NCI-H146 treated with DMSO at 0.1 percent for 48 hours (cell line): ENCODE results near the gene TMEM123.

ENCODE experiments used
- DNase-seq: peaks from one replicate; lab custom pipeline; 2025; ENCODE audit not compliant: unreplicated experiment; lab: John Stamatoyannopoulos, UW

Gene TMEM123

GRCh38 chr11:102472127-102472526 is 19.6 kb upstream of the TMEM123 start:
- no peak for DNase-seq

- no peak for DNase-seq
Measured at GRCh38 chr11:102471474-102471873, 18.9 kb upstream of the TMEM123 start.

GRCh38 chr11:102470251-102470650 is 17.7 kb upstream of the TMEM123 start:
- no peak for DNase-seq

GRCh38 chr11:102469196-102469821 is 16.7 kb upstream of the TMEM123 start:
- no peak for DNase-seq

- DNase-seq = no peak
Measured at GRCh38 chr11:102468616-102469195, 16.1 kb upstream of the TMEM123 start.

GRCh38 chr11:102467853-102468580 is 15.5 kb upstream of the TMEM123 start:
- DNase-seq = no peak

GRCh38 chr11:102467080-102467708 is 14.6 kb upstream of the TMEM123 start:
- DNase-seq = no peak

GRCh38 chr11:102465696-102466095 is 13.1 kb upstream of the TMEM123 start:
- no peak for DNase-seq

GRCh38 chr11:102464859-102465500 is 12.4 kb upstream of the TMEM123 start:
- DNase-seq = no peak

GRCh38 chr11:102464037-102464436 is 11.5 kb upstream of the TMEM123 start:
- DNase-seq = no peak

GRCh38 chr11:102462610-102463009 is 10.0 kb upstream of the TMEM123 start:
- no peak for DNase-seq

- no peak for DNase-seq
Measured at GRCh38 chr11:102459393-102459792, 6.8 kb upstream of the TMEM123 start.

GRCh38 chr11:102458548-102458947 is 6.0 kb upstream of the TMEM123 start:
- DNase-seq = no peak

GRCh38 chr11:102457865-102458264 is 5.3 kb upstream of the TMEM123 start:
- no peak for DNase-seq

- no peak for DNase-seq
Measured at GRCh38 chr11:102457056-102457677, 4.6 kb upstream of the TMEM123 start.

GRCh38 chr11:102456381-102456780 is 3.8 kb upstream of the TMEM123 start:
- no peak for DNase-seq

GRCh38 chr11:102453921-102454320 is 1.4 kb upstream of the TMEM123 start:
- no peak for DNase-seq

GRCh38 chr11:102453302-102453695 is 734 bp upstream of the TMEM123 start:
- DNase-seq = no peak

- DNase-seq = peak; percentile 46
Measured at GRCh38 chr11:102451681-102452460, 694 bp downstream of the TMEM123 start.

GRCh38 chr11:102451041-102451680 is 1.4 kb downstream of the TMEM123 start:
- no peak for DNase-seq
